Hematopoietic multipotent progenitor cell treated with erythropoietin and hydrocortisone succinate and interleukin-3 and kit ligand, for 6 days (in vitro differentiated cells): Measurements from ENCODE around the gene IFNLR1.

ENCODE experiments used
- DNase-seq: peaks from one replicate; pipeline ENCODE4 v3.0.0-alpha.2; 2015

The IFNLR1 gene

DNA sequence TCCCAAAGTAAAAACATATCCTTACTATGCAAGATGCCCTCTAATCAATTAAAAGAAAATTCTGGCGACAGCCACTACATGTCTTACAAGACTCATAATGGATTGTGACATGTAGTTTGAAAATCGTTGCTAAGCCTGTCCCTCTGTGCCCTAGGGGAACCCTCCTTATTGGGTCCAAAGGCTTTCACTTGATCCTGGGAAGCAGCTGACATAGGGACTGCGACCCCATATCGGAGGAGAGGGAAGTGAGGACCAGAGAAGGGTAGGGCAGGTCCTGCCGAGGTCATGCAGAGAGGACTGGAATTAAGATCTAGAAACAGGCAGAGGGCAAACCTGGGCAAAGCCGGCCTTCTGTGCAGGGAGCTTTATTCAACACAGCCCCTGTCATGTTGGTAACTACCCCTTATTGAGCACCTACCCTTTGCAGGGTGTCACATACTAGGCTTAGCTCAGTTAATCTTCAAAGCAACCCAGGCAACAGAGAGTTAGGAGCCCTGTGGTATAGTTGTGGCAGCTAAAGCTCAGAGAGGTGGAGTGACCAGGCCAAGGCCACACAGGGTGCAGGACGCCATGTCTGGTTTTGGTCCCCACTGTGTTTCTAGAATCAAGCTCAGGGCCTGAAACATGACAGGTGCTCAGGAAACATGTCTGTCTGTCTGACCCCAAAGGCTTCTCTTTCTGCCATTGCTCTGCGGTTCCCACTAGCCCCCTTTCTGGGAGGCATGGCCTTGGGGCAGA is 18.4 kb upstream of the IFNLR1 start:
- no peak for DNase-seq

DNA sequence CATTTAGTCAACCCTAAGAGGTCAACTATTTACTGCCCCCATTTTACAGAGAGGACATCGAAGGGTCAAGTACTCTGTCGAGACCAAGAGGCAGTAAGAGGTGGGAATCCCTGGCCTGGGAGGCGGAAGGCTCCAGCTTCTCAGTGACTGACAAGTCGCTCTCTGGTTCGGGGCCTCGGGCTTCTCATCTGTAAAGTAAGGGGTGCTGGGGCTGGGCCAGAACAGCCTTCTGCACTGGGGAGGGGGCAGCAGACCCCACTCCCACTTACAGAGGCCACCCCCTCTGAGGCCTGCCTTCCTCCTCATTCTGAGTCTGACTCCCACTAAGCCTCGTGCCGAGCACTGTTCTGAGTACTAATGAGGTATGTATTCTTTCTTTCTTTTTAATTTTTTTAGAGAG is 17.0 kb upstream of the IFNLR1 start:
- no peak for DNase-seq

DNA sequence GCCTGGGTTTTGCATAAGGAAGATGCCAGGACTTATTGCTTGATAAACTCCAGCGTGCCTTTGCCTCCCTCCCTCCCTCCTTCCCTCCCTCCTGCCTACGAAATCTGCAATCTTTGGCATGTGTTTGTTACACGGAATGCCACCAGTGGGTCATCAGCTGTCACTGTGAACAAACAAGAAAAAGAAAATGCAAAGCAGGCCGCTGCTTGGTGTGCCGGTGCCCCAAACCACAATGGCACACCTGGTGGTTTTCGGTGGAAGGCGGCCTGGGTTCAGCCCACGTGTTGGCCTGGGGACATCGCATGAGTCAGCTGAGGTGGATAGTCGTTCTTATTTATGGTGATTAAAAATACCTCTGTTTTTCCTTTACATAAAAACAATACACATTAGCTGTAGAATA is 16.3 kb upstream of the IFNLR1 start:
- DNase-seq: no peak

DNA sequence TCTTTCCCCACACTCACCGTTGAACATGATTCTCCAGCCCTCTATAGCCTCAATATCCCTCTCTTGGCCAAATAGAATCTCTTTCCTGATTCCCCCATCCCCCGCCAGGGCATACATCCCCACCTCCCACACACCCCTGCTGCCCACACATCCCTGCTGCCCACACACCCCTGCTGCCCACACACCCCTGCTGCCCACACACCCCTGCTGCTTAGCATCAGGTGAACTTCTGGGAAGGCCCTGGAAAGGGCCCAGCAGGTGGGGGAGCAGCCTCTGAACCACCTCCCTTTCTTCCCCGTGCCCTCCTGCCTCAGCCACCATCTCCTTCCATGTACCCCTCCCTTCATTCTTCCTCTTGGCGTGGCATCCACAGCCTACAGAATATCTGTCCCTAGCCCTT is 15.9 kb upstream of the IFNLR1 start:
- DNase-seq: no peak

DNA sequence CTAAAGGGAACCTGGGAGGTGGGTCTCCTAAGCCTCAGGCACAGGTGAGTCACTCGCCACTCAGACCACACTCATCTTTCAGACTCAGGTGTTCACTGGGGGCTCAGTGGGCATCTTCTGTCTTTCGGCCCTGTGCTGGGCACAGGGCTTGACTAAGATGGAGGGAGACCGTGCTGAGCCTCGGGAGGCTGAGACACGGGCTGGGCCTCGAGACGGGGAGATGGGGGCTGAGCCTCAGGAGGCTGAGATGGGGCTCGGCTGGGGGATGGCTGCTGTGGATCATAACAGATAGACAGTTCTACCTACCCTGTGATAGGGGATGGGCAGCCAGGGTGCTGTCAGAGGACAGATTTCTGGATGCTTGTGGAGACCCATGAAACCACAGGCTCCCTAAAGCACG is 15.5 kb upstream of the IFNLR1 start:
- DNase-seq: no peak

DNA sequence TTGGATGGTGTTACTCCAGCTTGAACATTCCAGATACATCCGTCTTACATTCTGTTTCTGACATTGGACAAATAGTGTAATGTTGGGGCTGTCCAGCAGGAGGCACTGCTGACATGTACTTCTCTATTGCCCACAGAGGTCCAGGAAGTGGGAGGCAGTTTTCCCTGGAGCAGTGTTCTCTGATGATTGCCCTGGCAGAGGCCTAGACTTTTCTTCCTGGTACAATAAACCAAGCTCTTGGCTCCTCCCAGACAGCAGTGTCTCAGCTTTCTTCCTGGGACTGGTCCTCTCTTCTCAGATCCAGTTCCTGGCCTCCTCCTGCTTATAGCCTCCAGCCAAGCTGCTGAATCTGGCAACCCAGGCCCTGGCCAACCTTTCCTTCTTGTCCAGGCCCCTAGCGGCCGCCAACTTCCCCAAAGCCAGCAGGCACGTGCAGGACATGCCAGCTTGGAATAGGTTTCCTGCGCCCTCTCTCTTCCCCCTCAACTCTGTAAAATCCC is 14.9 kb upstream of the IFNLR1 start:
- peak; percentile 68 for DNase-seq

DNA sequence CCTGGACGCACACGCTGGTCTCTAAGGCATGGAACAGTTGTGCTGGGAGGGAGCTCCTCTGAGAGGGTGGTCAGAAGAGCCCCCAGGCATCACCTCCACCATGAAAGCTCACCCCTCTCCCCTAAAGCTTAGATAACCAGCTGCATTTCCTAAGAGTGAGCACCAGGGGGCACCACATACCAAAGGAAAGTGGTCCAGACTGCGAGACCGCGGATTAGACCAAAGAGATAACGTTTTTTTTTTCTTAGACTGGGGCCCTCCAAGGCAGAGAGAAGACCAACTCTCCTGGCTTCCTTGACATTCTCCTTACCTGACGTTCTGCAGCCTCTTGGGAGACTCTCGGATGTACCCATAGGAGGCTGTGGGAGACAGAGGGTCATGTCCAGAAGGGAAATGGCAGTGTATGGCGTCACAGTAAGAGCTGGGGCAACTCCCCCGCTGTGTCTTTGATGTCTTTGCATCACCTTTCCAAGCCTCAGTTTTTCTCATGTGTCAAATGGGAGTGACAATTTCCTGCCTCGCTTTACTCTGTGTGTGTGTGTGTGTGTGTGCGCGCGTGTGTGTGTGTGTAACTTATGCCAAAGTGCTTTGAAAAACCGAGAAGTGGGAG is 12.3 kb upstream of the IFNLR1 start:
- peak; percentile 82 for DNase-seq

DNA sequence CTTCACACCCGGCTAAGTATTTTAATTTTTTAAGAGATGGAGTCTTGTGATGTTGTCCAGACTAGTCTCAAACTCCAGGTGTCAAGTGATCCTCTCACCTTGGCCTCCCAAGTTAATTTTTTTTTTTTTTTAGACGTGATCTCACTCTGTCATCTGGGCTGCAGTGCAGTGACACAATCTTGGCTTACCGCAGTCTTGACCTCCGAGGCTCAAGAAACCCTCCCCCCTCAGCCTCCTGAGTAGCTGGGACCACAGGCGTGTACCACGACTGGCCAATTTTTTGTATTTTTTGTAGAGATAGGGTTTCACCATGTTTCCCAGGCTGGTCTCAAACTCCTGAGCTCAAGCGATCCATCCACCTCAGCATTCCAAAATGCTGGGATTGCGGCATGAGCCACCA is 11.7 kb upstream of the IFNLR1 start:
- DNase-seq: no peak

DNA sequence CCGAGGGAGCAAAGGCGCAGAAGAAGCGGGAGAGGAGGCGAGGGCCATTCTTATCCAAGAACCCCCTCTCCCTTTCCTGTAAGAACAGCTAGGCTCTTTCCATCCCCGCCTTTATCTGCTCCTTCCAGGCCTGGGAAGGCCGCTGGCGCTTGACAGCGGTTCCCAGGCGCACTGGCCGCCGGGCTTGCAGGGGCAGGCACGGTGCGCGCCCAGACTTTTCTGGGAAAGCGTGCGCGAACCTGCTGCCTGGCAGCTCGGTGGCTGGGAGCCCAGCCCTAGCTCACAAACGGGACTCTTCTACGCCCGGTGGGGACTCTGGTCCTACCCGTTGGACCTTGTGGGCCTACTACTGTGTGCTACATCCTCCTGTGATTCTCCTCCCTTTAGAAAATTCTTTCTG is 8.8 kb upstream of the IFNLR1 start:
- DNase-seq: no peak

DNA sequence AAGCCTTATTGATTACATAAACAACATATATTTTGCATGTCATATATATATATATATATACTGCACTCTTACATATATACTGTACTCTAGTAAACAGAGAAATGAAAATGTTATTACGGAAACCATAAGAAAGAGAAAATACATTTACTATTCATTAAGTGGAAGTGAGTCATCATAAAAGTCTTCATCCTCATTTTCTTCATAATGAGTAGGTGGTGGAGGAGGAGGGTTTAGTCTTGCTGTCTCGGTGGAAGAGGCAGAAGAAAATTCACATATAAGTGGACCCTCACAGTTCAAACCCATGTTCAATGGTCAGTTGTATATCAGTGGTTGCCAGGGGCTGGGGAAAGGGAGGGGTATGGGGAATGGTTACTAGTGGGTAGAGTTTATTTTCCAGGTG is 8.0 kb upstream of the IFNLR1 start:
- no peak for DNase-seq

DNA sequence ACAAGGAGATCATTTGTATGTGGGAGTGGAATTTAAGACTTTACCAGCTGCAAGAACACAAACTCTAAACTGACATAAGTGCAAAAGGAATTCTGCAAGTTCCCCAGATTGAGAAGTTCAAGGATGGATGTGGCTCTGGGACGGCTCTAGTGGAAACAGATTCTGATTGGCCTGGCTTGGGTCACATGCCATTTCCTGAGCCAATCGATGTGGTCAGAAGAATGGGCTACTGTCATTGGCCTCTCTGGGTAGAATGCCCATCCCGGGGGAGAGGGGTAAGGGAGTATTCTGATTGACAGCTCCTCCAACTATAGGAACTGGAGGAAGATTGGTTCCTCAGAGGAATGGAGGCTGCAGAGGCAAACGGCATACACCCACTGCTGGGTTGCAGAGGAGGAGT is 6.0 kb upstream of the IFNLR1 start:
- DNase-seq: no peak

DNA sequence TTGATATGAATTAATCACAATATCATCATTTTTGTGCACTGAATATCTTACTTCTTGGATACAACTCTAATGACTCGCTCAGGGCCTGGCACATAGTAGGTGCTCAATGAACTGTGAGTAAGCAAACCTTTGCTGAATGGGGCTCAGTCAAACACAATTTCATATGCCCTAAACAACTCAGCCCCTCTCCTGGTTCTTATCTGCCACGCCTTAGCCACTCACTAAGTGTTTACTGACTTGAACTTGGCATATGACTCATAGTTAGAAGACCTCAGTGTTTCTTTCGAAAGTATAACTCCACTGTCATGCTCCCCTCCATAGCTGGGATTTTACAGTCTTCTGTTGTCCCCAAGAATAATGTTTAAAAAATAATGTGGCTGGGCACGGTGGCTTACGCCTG is 4.8 kb upstream of the IFNLR1 start:
- peak; percentile 47 for DNase-seq

DNA sequence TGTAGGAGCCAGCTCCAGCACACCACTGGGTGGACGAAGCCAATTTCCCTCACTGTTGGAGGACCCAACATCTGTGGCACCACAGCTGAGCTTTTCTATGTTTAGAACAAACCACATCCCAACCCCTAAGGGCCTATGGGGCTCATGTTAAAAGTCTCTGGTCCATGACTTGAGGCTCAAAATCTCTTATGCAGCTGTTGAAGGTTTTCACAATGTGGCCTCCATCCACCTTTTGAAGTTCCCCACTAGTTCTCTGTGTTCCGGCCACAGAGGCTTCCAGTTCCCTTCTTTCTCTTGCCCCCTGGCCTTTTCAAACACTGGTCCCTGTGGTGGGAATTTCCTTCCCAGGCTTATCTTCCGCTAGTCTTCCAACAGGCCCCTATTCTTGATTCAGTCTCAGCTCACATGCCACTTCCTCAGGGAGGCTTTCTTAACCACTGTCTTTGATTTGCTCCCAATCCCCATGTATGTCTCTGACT is 3.9 kb upstream of the IFNLR1 start:
- DNase-seq: no peak

DNA sequence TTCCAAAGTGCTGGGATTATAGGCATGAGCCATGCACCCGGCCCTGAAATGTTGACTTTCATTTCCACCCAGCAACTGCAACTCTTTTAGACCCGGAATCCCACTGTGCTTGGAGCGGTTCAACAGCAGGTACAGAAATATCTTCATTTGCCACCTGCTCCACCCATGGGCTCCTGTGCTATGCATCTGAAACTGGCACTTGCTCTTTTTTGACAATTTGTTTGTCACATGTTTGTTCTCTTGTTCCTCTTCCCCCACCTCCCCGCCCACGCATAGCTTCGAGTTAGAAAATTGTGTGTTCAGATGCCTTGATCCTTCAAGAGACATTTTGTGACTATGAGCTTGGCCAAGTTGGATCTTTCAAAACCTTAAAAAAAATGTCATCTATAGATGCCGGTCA is 2.4 kb upstream of the IFNLR1 start:
- no peak for DNase-seq

DNA sequence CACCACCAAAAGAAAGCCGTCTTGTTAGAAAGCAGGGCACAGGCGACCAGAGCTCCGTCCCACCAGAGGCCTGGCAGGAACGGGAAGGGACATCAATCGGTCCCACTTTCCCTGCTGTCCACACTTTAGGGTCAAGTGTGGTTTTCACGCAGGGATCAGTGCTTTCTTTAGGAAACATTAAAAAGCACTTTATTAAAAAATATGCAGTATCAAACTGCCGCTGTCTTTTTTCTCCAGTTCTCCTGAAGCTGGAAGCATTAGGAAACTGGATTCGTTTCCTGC is 437 bp downstream of the IFNLR1 start:
- DNase-seq: no peak

DNA sequence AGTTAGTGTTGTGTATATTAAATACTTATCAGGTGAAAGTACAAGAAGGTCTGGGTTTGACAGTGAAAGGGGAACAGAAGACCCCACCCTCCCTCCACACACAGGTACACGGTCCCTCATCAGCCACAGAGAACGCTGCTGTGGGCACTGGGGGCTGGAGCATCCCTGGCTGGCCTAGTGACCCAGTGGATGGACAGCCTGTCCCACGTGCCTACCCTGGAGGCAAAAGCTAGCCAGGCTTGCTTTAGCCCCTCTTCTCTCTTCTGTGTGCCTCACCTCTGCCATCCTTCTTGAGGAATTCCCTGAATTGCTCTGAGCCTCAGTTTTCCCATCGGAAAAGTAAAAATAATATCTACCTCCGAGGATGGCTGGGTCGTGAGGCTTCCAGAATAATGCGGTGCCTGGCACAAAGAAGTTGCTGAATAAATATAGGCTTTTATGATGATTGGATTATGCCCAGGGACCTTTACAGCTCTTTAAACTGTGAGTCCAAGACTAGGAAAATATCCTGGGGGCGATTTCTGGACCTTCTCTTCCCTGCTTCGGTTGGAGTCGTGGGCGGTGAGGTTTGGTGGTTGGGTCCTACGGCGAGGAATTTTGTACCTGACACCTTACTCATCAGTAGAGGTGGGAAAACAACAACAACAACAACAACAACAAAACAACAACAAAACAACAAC is 918 bp downstream of the IFNLR1 start:
- no peak for DNase-seq

DNA sequence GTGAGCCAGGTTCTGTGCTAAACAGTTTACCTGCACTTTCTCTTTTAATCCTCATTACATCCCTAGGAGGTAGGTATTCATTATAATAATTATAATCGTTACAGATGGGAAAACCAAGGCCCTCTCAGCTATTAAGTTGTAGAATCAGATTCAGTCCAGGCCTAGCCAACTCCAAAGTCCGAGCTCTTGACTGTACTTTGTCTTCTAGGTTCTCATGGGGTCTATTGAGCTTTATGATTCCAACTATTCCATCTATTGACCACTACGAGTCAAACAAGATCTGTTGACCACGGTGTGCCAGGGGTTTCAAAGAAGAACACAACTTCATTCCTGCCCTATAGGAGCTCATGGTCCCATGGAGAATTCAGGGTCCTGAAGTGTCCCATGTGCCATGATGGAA is 2.0 kb downstream of the IFNLR1 start:
- DNase-seq: no peak

DNA sequence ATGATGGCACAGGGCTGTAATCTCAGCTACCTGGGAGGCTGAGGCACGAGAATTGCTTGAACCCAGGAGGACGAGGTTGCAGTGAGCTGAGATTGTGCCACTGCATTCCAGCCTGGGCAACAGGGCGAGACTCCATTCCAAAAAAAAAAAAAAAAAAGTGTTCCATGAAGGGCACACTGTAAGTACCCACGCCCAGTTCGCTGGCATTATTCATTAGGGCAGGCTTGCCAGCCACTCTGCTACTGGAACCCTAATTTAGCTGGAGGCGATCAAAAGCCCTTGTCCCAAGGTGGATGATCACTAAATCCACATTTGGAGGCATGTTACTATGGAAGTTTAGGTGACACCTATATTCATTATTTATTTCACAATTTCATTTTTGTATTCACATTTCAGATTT is 5.0 kb downstream of the IFNLR1 start:
- no peak for DNase-seq

DNA sequence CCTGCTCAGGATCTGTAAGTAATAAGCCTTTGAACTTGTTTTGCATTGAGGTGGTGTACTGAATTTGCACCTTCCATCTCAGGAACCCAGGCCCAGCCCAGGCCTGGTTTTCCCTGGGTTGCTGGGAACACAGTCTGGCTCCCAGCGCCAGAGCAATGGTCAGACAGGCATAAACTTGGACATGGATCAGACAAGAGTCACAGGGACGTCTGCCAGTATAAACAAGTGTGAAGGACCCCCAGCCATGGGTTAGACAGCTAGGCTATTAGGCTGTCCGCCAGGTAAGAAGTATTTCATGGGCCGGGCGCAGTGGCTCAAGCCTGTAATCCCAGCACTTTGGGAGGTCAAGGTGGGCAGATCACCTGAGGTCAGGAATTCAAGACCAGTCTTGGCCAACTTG is 5.5 kb downstream of the IFNLR1 start:
- DNase-seq: no peak

DNA sequence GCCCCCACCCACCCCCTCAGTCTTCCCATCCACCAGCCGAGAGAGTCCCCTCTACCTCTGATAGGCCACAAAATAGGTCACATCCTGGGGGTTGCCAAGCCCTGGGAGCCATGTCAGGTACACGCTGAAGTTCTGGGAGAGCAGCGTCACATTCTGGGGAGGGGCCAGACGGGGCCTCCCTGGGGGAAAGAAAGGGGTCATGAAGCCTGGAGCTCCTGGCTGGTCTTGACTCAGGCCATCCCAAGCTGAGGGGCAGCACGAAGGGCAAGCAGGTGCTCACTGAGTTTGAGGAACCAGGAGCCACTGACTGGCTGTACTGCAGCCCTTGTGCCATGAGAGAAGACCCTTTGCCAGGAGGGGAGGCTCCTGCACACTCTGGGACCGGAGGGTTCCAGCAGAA is 6.4 kb downstream of the IFNLR1 start:
- DNase-seq: no peak

DNA sequence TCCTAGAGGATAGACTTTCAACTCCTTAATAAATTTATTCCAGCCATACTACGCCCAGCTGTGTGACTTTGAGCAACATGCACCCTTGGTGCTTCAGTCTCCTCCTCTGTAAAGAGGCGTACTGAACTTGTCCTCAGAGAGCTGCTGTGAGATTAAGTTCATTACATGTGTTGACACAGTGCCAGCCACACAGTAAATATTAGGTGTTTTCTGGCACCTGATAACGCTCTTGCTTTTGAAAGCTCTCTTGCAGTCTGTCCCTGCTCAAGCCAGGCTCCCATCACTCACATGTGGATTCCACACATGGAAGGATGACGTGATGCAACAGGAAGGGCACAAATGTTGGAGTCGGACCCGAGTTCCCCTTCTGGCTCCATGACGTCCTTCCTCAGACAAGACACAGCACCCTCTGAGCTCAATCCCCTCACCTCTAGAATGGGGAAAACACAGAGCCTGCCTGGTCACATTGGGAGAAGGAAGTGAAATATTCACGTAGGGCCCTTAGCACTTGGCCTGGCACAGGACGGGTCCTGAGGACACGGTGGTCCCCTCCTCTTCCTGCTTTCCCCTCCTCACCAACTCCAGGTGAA is 7.7 kb downstream of the IFNLR1 start:
- DNase-seq: no peak

DNA sequence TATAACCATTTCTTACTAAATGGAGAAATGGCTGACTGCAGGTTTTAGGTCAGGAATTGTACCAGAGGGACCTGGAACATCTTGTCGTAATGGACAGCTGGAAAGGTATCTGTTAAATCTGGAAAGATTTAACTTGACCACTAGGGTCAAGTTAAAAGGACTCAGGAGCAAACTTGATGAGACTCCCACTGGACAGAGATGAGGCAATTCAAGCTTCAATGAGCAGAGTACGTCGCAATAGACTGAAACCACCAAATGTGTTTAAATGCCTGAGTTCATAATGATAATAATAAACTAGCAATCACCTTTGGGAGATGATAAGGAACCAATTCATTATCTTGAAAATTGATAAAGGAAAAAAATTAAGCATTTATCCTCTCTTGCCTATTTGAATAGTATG is 8.7 kb downstream of the IFNLR1 start:
- no peak for DNase-seq

DNA sequence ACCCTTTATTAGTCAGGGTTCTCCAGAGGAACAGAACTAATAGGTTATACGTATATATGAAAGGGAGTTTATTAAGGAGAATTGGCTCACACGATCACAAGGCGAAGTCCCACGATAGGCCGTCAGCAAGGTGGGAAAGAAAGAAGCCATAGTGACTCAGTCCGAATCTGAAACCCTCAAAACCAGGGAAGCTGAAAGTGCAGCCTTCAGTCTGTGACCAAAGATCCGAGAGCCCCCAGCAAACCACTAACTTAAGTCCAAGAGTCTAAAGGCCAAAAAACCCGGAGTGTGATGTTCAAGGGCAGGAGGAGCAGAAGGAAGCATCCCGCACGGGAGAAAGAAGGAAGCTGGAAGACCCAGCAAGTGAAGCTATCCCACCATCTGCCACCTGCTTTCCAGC is 9.9 kb downstream of the IFNLR1 start:
- DNase-seq: no peak
